GM12878 (cell line): ENCODE results near the gene MYO1D. TPM values are rescaled to one million over a fixed set of nuclear protein-coding genes. Genes with fewer than 3 reads are reported as not detected.
"Not testable (repeated sequence)": the region's sequence is repeated elsewhere in the genome, so short reads cannot be mapped to it uniquely, and the experiment has no call there.

ENCODE experiments used
- ATAC-seq: fragments of 200-7000 bp; cut with Tn5 transposase; 3 replicates; pipeline ENCODE4 v1.9.1; 2020; ENCODE audit warnings: mild to moderate bottlenecking, moderate library complexity
- BruUV-seq: library from RNA; stranded (reverse); fragments of 400-500 nt; replicated peaks from 2 replicates; lab custom pipeline; 2021; lab: Mats Ljungman, UMichigan
- CTCF ChIA-PET: fragments of 300-600 bp; sonication (Branson Sonifier 250); formaldehyde crosslinking; extraction: SDS; loops from one replicate; lab custom pipeline; 2021; ENCODE audit warnings: inconsistent platforms; lab: Yijun Ruan, JAX
- POLR2A ChIA-PET: fragments of 350-600 bp; formaldehyde crosslinking; extraction: SDS; loops from one replicate; lab custom pipeline; 2021; ENCODE audit warnings: inconsistent platforms; lab: Charles Lee
- RAD21 ChIA-PET: fragments of 300-600 bp; sonication (Branson Sonifier 250); formaldehyde crosslinking; loops from one replicate; lab custom pipeline; 2023; ENCODE audit warnings: antibody characterized with exemption; ENCODE audit not compliant: unreplicated experiment; lab: Charles Lee
- SMC1A ChIA-PET: fragments of 300-600 bp; sonication (Branson Sonifier 250); formaldehyde crosslinking; loops from one replicate; lab custom pipeline; 2023; ENCODE audit not compliant: unreplicated experiment, uncharacterized antibody; lab: Charles Lee
- DNase-seq: peaks from one replicate; pipeline ENCODE4 v3.0.0-alpha.2; 2011; ENCODE audit warnings: low read depth, low spot score
- FAIRE-seq: peaks from 3 replicates; lab custom pipeline; 2011; peaks lifted over from hg19 to GRCh38; lab: Jason Lieb, UNC
- H2AFZ ChIP-seq: 2 replicates; pipeline ENCODE4 v1.6.0; 2011; ENCODE audit warnings: low read depth, low read length, control low read depth; ENCODE audit not compliant: control insufficient read depth
- H3K27ac ChIP-seq: 2 replicates; pipeline ENCODE4 v1.5.1; 2011; ENCODE audit warnings: control low read depth; ENCODE audit not compliant: control insufficient read depth, insufficient read depth
- H3K27me3 ChIP-seq, 2 experiments: replicated peaks in 1 of 2; 2 replicates each; pipeline versions ENCODE4 v1.6.0 to v1.6.1; 2011; ENCODE audit warnings: low read length in 1 of 2; ENCODE audit not compliant: control insufficient read depth in 2 of 2, insufficient read depth in 2 of 2
- H3K36me3 ChIP-seq, 2 experiments: 2 replicates each; pipeline ENCODE4 v1.5.1; 2011; ENCODE audit warnings: low read length in 1 of 2; ENCODE audit not compliant: control insufficient read depth in 2 of 2, insufficient read depth in 2 of 2
- H3K4me1 ChIP-seq: 2 replicates; pipeline ENCODE4 v1.6.1; 2011; ENCODE audit warnings: mild to moderate bottlenecking, low read length, moderate library complexity, mixed read lengths; ENCODE audit not compliant: control insufficient read depth, insufficient read depth
- H3K4me2 ChIP-seq: 2 replicates; pipeline ENCODE4 v1.6.0; 2011; ENCODE audit warnings: control low read depth; ENCODE audit not compliant: control insufficient read depth, insufficient read depth
- H3K4me3 ChIP-seq: fragments of 200-600 bp; sonication (generic); 2 replicates; pipeline ENCODE4 v1.5.1; 2016
- H3K79me2 ChIP-seq: 2 replicates; pipeline ENCODE4 v1.6.0; 2011; ENCODE audit warnings: low read length; ENCODE audit not compliant: control insufficient read depth, insufficient read depth
- H3K9ac ChIP-seq: 2 replicates; pipeline ENCODE4 v1.8.0; 2011; ENCODE audit warnings: low read length, control low read depth, mixed read lengths; ENCODE audit not compliant: control insufficient read depth, insufficient read depth
- H3K9me3 ChIP-seq: replicated peaks from 3 replicates; pipeline ENCODE4 v1.5.1; 2011; ENCODE audit warnings: mild to moderate bottlenecking, low read length; ENCODE audit not compliant: control insufficient read depth, insufficient read depth
- H4K20me1 ChIP-seq: 2 replicates; pipeline ENCODE4 v1.6.0; 2011; ENCODE audit not compliant: control insufficient read depth, insufficient read depth
- ATF7 ChIP-seq: fragments of 450-650 bp; IDR thresholded peaks from 2 replicates; pipeline ENCODE4 v1.6.1; 2016; ENCODE audit warnings: low read depth, mild to moderate bottlenecking
- IKZF2 ChIP-seq, 2 experiments: fragments of 450-650 bp; IDR thresholded peaks; 2 replicates each; pipeline ENCODE4 v1.6.1; 2017; ENCODE audit warnings: mild to moderate bottlenecking in 2 of 2, moderate library complexity in 2 of 2
- MEF2B ChIP-seq: fragments of 450-650 bp; IDR thresholded peaks from 2 replicates; pipeline ENCODE4 v1.6.1; 2018; ENCODE audit warnings: mild to moderate bottlenecking, moderate library complexity; ENCODE audit not compliant: partially characterized antibody, poor library complexity, severe bottlenecking
- MLLT1 ChIP-seq: fragments of 450-650 bp; IDR thresholded peaks from 2 replicates; pipeline ENCODE4 v1.6.1; 2016; ENCODE audit warnings: mild to moderate bottlenecking
- MTA2 ChIP-seq: fragments of 450-650 bp; IDR thresholded peaks from 2 replicates; pipeline ENCODE4 v1.6.1; 2016; ENCODE audit warnings: low read depth, mild to moderate bottlenecking, moderate library complexity
- NBN ChIP-seq: fragments of 450-650 bp; IDR thresholded peaks from 2 replicates; pipeline ENCODE4 v1.6.1; 2016
- PKNOX1 ChIP-seq: fragments of 450-650 bp; IDR thresholded peaks from 2 replicates; pipeline ENCODE4 v1.6.1; 2016; ENCODE audit warnings: mild to moderate bottlenecking
- RUNX3 ChIP-seq: IDR thresholded peaks from 2 replicates; pipeline ENCODE4 v1.6.1; 2012; ENCODE audit warnings: low read length, inconsistent platforms
- WGBS: methylation state at CpG from one replicate; pipeline ENCODE4 v1.1.6; 2016; ENCODE audit warnings: low lambda C conversion rate; ENCODE audit not compliant: insufficient replicate concordance, insufficient coverage; ENCODE audit errors: missing lambda C conversion rate; 5-methylcytosine and 5-hydroxymethylcytosine counted together
- in situ Hi-C: fragments of 300-500 bp; cut with MboI; formaldehyde crosslinking; loops from 9 replicates; pipeline ENCODE4 v1.14.3; 2018; ENCODE audit warnings: mixed read lengths
- intact Hi-C: fragments of 100-400 bp; cut with micrococcal nuclease; formaldehyde crosslinking; loops from one replicate; pipeline ENCODE4 v1.14.2; 2022; ENCODE audit not compliant: unreplicated experiment
- polyA plus RNA-seq, 11 experiments: library from polyadenylated mRNA; depleted of rRNA in 4 of 11; unstranded in 6 of 11; stranded (reverse) in 5 of 11; fragments of >200 nt; fragmentation: Nextera tagmentation in 4 of 11; fragmentation: Illumina TruSeq in 1 of 11; extraction: Ambion mirVana in 4 of 11; extraction: Trizol in 1 of 11; gene quantifications; 1 replicate in 1 of 11; 2 replicates in 10 of 11; pipeline versions ENCODE4 v1.2.1 to v1.2.3, GENCODE V29; 2011 to 2016; ENCODE audit warnings: inconsistent platforms in 2 of 11, missing spikeins in 2 of 11, low read depth in 1 of 11
- total RNA-seq, 4 experiments: library from RNA; depleted of rRNA in 3 of 4; stranded (reverse); fragments of >200 nt in 3 of 4; fragmentation: Illumina TruSeq in 1 of 4; extraction: Trizol in 1 of 4; gene quantifications; 2 replicates each; pipeline versions ENCODE4 v1.2.1 to v1.2.3, GENCODE V29; 2013 to 2021

MYO1D gene
- total and polyA plus RNA-seq, 10 of the 15 experiments (the other 5 are each of a cell fraction or from before 2014, with no cell fraction given): 1.8 to 37.7 (median 25.4) TPM

GRCh38 chr17:32714922-32715321 lies 162.0 kb downstream of the MYO1D start:
- SMC1A ChIA-PET, H3K9ac ChIP-seq, H3K4me2 ChIP-seq, H3K27me3 ChIP-seq, in situ Hi-C loops, POLR2A ChIA-PET, CTCF ChIA-PET, DNase-seq, RAD21 ChIA-PET, BruUV-seq, H4K20me1 ChIP-seq, H3K9me3 ChIP-seq, H3K4me3 ChIP-seq, ATAC-seq, H3K27ac ChIP-seq, H3K79me2 ChIP-seq, H3K4me1 ChIP-seq, intact Hi-C loops, H2AFZ ChIP-seq, H3K36me3 ChIP-seq, FAIRE-seq: not testable (repeated sequence)
- TF ChIP-seq MTA2: peak; percentile 89
- peak; percentile 17 for TF ChIP-seq MEF2B
- peak; percentile 90 for TF ChIP-seq PKNOX1
- peak; percentile 28; the same call in 1 of the 2 replicates for TF ChIP-seq RUNX3
- TF ChIP-seq NBN: 0 out of 2 replicates have a peak, but pooled peaks have one; percentile 47
- TF ChIP-seq ATF7: peak; percentile 85
- TF ChIP-seq IKZF2 (IDR thresholded peaks at IDR 0.05): 0 out of 4 replicates have a peak, but pooled peaks of 1 of the 2 experiments have one; percentile 23
- 0 out of 2 replicates have a peak, but pooled peaks have one; percentile 17 for TF ChIP-seq MLLT1
- WGBS: 37% methylated on average over 3 of the region's 3 CpGs

- ATAC-seq, BruUV-seq, H3K79me2 ChIP-seq, H2AFZ ChIP-seq, SMC1A ChIA-PET, H3K9me3 ChIP-seq, H3K4me3 ChIP-seq, DNase-seq, H3K4me1 ChIP-seq, H3K4me2 ChIP-seq, POLR2A ChIA-PET, FAIRE-seq, in situ Hi-C loops, H3K27ac ChIP-seq, intact Hi-C loops, CTCF ChIA-PET, H4K20me1 ChIP-seq, H3K36me3 ChIP-seq, H3K9ac ChIP-seq, H3K27me3 ChIP-seq: not testable (repeated sequence)
- 81% methylated on average over 3 of the region's 3 CpGs for WGBS
- RAD21 ChIA-PET: interaction anchor here (0.6 kb wide), 1 partner anchor 114 kb away, joined by 3 read pairs; no protein-coding TSS in a partner anchor
These were observed 162.7 kb downstream of the MYO1D start for GRCh38 chr17:32714206-32714605.
